Adipose tissue (tissue), 3 donors: ENCODE data around the gene CLMP. TPM values are rescaled to one million over a fixed set of nuclear protein-coding genes. Genes with fewer than 3 reads are reported as not detected.

ENCODE experiments used
- H3K27ac ChIP-seq: one replicate; pipeline ENCODE4 v1.5.1; 2013; ENCODE audit warnings: low read depth, low read length
- WGBS, 3 donors: extraction: QIAGEN DNeasy Blood & Tissue Kit; methylation state at CpG; one replicate each; pipeline ENCODE4 v1.1.7; 2013; 5-methylcytosine and 5-hydroxymethylcytosine counted together
- polyA plus RNA-seq, 3 donors: library from polyadenylated mRNA; stranded (reverse); fragments of 200-250 nt; gene quantifications; one replicate each; pipeline ENCODE4 v1.2.3, GENCODE V29; 2013
- donor health status: healthy with polysubstance abuse.
- donor health status: Bipolar disorder and iron deficiency.
- donor health status: healthy.

The CLMP gene
- polyA plus RNA-seq, 3 donors: 8.4 to 58.0 (median 39.9) TPM

DNA sequence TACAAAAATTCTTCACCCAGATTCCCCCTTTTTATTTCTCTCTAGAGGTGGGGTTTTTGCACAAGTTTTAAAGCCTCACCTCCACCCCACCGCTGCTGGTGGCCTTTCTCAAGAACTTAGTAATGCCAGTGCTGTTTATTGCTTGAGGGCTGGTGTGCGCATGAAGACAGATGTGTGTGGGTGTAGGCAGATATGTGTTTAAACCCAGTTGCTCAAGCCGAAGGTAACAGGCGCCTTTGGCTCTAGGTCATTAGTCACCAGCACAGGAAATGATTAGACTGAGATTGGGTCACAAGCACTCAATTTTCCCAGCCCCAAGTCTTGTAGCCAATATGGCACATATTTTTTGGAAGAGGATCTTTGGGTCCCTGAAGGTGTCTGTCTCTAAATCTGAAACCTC, 2.7 kb upstream of the CLMP start:
- no peak overlapping the region for H3K27ac ChIP-seq
- 76 to 79% (median 77%) methylated on average over 4 of the region's 4 CpGs for WGBS, 3 donors

- H3K27ac ChIP-seq: no peak overlapping the region
- 30 to 40% (median 31%) methylated on average over 27 to 34 of the region's 34 CpGs for WGBS, 3 donors
Observed at GRCh38 chr11:123196060-123196714, 1.1 kb upstream of the CLMP start.

- 3 to 7% (median 4%) methylated on average over 44 to 54 of the region's 54 CpGs for WGBS, 3 donors
- H3K27ac ChIP-seq: no peak overlapping the region
Observed at GRCh38 chr11:123194337-123195187, 486 bp downstream of the CLMP start.

GRCh38 chr11:123193742-123194141, 1.3 kb downstream of the CLMP start:
- no peak overlapping the region for H3K27ac ChIP-seq
- 39 to 68% (median 53%) methylated on average over 4 of the region's 4 CpGs for whole genome bisulfite sequencing, 3 donors

GRCh38 chr11:123191939-123192338, 3.1 kb downstream of the CLMP start:
- WGBS, 3 donors: 85 to 87% (median 87%) methylated on average over 2 of the region's 2 CpGs
- no peak overlapping the region for H3K27ac ChIP-seq

GRCh38 chr11:123190518-123190917, 4.5 kb downstream of the CLMP start:
- H3K27ac ChIP-seq: no peak overlapping the region

DNA sequence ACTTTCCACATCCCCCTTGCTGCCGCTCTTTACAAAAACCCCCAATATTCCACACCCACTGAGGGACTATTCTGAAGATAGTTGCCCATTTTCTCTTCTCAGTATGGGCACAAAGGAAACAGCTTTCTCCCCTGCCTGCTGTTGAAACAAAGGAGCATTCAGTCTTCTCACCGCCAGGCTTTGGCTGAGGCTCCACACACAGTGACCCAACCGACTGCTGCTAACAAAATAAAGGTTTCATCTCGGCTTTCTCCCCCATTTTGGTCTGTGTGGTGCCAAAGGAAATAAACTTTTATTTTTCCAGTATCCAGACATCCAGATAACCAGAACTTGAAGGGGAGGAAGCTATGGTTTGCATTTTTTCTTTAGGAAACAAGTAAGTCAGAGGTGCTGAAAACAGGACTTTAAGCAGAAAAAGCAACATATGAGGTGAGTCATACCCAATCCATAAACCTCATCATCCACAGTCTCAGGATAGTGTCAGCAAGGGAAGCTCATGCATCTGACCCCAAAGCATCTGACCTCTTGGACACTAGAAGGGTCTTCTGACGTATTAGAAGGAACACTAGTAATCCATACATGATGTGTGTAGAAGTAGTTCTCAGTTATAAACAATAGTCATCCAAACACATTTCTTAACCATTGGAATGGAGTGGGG, 6.4 kb downstream of the CLMP start:
- 25 to 37% (median 27%) methylated on average over 5 of the region's 5 CpGs for WGBS, 3 donors
- H3K27ac ChIP-seq: no peak overlapping the region

More at GRCh38 chr11:123190518-123190917, 4.5 kb downstream of the CLMP start:
- WGBS, 3 donors: 70 to 79% (median 72%) methylated on average over 3 of the region's 3 CpGs

- H3K27ac ChIP-seq: no peak overlapping the region
- WGBS, 3 donors: 32 to 38% (median 35%) methylated on average over 17 of the region's 17 CpGs
Observed at GRCh38 chr11:123187665-123188507, 7.2 kb downstream of the CLMP start.

- no peak overlapping the region for H3K27ac ChIP-seq
- WGBS, 3 donors: 82 to 89% (median 87%) methylated on average over 4 of the region's 4 CpGs
Observed at GRCh38 chr11:123187248-123187647, 7.8 kb downstream of the CLMP start.

- 83 to 91% (median 87%) methylated on average over 8 of the region's 8 CpGs for WGBS, 3 donors
- no peak overlapping the region for H3K27ac ChIP-seq
Observed at GRCh38 chr11:123186286-123186685, 8.8 kb downstream of the CLMP start.

GRCh38 chr11:123185326-123185725, 9.7 kb downstream of the CLMP start:
- H3K27ac ChIP-seq: no peak overlapping the region
- 77 to 82% (median 79%) methylated on average over 11 to 12 of the region's 12 CpGs for WGBS, 3 donors

DNA sequence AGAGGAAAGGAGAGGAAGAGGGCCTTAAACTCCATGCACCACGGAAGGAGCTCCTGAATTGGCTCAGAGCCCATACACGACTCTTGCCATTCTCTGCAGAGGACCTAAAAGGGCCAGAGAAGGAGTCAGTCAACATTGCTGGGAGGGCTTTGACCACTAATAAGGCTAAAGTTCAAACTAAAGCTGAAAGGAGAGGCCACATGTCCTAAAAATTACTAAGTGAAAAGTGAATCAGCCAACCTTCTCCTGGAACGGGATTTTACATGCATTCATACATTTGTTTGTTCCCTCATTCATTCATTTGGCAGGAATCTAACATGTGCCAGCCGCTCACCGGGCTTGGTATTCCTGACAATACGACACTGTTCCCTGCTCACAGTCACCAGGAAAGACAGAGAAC, 10.5 kb downstream of the CLMP start:
- H3K27ac ChIP-seq: no peak overlapping the region

GRCh38 chr11:123183391-123184099, 11.5 kb downstream of the CLMP start:
- no peak overlapping the region for H3K27ac ChIP-seq

More for the DNA sequence above, 10.5 kb downstream of the CLMP start:
- 60 to 70% (median 68%) methylated on average over 6 of the region's 6 CpGs for WGBS, 3 donors

DNA sequence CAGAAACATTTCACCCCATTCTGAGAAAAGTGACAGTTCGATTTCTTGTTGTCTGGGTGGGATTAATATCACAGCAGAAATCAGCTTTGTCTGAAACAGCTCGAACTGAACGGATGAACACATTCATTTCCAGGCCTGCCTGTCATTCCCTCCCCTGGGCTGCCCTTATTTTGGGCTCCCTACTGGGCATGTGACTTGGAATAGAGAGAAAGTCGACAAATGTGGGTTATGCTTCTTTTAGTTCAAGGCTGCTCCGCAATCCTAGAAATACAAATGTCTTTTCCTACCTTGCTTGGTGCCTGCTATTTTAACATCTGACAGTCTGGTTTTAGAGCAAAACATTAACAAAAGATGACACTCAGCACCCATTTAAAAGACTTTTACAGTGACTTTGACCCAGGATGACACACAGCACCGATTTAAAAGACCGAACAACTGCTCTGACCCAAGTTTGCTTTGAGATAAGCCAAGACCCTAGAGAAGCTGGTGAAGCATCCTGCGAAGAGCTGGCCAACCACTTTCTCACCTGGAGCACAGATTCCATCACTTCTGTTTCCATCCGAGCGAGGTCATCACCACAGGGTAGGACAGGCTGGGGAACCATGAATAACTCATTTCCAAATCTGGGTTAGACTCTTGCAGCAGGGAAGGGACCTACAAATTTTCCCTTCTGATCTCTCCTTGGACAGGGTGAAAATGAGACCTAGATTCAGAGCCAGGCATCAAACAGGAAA, 13.1 kb downstream of the CLMP start:
- H3K27ac ChIP-seq: no peak overlapping the region
- WGBS, 3 donors: 80 to 85% (median 84%) methylated on average over 10 of the region's 10 CpGs

More at GRCh38 chr11:123183391-123184099, 11.5 kb downstream of the CLMP start:
- 78 to 81% (median 80%) methylated on average over 6 of the region's 6 CpGs for WGBS, 3 donors

DNA sequence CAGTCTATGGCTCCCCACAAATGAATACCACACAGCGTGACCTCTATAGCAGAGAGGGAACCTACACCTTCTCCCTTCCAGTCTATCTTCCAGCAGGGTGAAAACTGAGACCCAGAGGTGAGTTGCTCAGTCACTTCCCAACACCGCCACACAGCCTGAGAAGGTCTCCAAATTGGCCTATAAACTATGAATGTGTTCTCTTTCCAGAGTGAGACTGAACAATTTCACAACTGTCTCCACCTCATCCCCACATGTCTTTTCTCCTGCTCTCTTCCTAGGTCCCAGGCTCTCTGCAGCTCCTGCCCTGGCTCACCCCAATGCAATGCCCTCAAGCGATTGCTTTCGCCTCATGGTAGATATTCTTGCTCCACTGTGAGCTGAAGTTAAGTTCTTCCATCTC, 14.0 kb downstream of the CLMP start:
- 95 to 99% (median 97%) methylated on average over 4 of the region's 4 CpGs for WGBS, 3 donors
- H3K27ac ChIP-seq: no peak overlapping the region

GRCh38 chr11:123180574-123180973, 14.5 kb downstream of the CLMP start:
- WGBS, 3 donors: 87 to 90% (median 89%) methylated on average over 2 of the region's 2 CpGs
- H3K27ac ChIP-seq: no peak overlapping the region

DNA sequence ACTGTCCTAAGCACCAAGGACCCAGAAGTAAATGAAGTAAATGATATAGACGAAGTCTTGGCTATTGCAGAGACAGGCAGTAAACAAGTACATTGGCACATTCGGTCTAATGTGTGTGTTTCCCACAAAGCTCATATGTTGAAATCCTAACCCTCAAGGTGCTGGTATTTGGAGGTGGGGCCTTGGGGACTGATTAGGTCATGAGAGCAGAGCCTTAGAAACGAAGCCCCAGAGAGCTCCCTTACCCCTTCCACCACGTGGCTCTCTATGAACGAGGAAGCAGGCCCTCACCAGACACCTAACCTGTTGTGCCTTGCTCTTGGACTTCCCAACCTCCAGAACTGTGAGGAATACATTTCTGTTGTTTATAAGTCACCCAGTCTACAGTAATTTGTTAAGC, 14.9 kb downstream of the CLMP start:
- 63 to 78% (median 71%) methylated on average over 5 of the region's 5 CpGs for WGBS, 3 donors
- H3K27ac ChIP-seq: no peak overlapping the region
